ENCODE measurements around the gene TACC3.

- TF ChIP-seq POLR2A (IDR thresholded peaks at IDR 0.05) (no peak), EP300 (IDR thresholded peaks at IDR 0.05) (no peak)
- TF ChIP-seq, protein P1, sequence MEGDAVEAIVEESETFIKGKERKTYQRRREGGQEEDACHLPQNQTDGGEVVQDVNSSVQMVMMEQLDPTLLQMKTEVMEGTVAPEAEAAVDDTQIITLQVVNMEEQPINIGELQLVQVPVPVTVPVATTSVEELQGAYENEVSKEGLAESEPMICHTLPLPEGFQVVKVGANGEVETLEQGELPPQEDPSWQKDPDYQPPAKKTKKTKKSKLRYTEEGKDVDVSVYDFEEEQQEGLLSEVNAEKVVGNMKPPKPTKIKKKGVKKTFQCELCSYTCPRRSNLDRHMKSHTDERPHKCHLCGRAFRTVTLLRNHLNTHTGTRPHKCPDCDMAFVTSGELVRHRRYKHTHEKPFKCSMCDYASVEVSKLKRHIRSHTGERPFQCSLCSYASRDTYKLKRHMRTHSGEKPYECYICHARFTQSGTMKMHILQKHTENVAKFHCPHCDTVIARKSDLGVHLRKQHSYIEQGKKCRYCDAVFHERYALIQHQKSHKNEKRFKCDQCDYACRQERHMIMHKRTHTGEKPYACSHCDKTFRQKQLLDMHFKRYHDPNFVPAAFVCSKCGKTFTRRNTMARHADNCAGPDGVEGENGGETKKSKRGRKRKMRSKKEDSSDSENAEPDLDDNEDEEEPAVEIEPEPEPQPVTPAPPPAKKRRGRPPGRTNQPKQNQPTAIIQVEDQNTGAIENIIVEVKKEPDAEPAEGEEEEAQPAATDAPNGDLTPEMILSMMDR (IDR thresholded peaks at IDR 0.05), result no peak
Observed at GRCh38 chr4:1747603-1747967, 26.3 kb downstream of the TACC3 start.
